Non-pigmented ciliary epithelial cell (primary cell): ENCODE measurements around the gene ZFYVE21.
A peak's percentile ranks its signal among the peaks of the same experiment; 100 is the strongest.

Experiments used
- DNase-seq: peaks from one replicate; pipeline ENCODE4 v3.0.0-alpha.2; 2010; ENCODE audit warnings: low read depth

Gene ZFYVE21

DNA sequence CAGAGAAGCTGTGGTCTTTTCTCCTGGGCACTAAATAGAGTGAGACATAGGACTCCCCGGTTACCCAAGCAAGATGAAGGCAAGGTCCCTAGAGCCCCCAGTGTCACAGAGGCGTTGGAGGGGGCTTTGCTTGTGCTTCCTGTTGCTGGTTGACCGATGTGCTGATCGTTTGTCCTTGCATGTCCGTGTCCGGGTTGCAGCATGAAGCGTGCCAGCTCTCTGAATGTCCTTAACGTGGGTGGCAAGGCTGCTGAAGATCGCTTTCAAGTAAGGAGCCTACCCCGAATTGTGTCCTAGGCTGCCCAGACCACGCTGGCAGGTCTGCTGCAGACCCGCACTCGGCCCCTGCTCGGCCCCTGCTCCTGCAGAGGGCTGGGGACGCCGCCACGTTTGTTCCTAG, 23.5 kb upstream of the ZFYVE21 start:
- no peak for DNase-seq

- DNase-seq, result no peak
These were observed 22.7 kb upstream of the ZFYVE21 start for GRCh38 chr14:103692871-103693270.

- DNase-seq, result no peak
These were observed 22.1 kb upstream of the ZFYVE21 start for GRCh38 chr14:103693515-103693914.

GRCh38 chr14:103694572-103695026, 21.0 kb upstream of the ZFYVE21 start:
- DNase-seq, result no peak

DNA sequence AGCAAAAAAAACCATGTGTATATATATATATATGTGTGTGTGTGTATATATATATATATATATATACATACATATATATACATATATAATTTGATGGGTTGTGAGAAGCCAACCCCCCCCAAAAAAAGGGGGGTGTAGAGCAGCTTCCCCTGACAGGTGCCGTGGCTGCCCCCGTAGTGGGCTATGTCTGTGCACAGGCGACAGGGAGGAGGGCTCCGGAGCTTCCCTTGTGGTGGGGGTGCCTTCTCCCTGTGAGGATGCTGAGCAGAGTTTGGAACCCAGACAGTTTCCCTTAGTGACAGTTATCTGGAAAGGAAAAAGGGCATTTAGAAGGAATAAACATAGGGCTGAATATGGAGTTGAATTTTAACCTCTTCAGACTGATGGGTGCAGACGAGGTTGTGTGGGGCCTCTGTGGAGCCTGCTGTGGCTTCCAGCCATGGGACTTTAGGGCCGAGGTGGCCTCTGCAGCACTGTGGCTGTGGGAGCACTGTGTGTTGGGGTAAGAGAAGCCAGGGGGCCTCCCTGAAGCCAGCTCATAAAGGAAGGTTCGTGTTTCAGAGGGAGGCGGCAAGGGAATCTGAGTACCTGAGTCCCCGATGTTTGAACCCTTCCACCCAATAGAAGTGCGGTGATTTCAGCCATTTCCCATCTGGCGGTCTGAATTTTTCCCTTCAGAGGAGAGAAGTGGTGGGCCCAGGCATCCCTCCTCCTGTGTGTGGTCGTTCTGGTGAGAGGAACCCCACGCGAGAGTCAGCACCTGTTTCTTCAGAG, 20.1 kb upstream of the ZFYVE21 start:
- DNase-seq, result no peak

GRCh38 chr14:103696070-103696402, 19.6 kb upstream of the ZFYVE21 start:
- no peak for DNase-seq

DNA sequence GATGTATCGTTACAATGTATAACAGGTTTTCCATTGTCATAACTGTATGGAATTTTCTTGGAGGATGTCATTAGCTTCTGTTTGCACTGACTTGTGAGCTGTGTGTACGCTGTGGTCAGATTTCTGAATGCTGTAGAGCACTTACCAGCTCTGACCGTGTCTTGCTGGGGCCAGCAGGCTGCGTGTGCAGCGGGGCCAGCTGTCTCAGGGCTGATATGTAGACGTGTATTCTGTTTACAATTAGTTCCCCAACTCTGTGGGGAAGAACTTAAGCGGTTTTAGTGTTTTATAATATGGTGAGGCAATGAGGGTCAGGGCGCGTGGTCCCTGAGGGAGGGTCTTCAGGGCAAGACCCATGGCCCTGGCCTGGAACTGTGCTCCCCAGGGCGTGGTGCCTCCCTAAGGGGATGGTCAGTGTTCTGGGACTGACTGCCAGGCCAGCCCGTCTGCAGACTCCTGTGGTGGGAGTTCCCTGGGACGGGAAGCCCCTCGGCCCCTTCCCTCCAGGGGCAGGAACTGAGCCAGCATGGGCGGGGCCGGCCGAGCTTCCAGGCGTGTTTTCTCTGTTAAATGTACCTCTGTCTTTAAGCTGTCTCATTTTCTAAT, 19.0 kb upstream of the ZFYVE21 start:
- peak; percentile 34 for DNase-seq

DNA sequence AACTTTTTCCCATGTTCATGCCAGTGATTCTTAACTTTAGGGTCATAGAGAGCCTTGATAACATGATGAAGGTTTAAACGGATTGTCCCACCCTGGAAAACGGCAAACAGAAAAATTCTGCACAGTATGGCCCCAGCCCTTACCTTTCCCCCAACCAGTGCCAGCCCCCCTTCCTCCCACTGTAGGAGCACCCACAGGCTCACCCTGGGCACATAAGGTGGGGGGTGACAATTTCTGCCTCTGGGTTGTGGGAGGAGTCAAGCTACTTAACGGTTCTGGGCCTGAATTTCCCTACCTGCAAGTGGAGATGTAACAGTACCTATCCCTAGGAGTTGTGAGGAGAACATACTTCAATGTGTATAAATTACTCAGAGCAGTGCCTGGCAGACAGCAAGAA, 18.4 kb upstream of the ZFYVE21 start:
- DNase-seq, result no peak

GRCh38 chr14:103697603-103698379, 17.8 kb upstream of the ZFYVE21 start:
- DNase-seq, result no peak

DNA sequence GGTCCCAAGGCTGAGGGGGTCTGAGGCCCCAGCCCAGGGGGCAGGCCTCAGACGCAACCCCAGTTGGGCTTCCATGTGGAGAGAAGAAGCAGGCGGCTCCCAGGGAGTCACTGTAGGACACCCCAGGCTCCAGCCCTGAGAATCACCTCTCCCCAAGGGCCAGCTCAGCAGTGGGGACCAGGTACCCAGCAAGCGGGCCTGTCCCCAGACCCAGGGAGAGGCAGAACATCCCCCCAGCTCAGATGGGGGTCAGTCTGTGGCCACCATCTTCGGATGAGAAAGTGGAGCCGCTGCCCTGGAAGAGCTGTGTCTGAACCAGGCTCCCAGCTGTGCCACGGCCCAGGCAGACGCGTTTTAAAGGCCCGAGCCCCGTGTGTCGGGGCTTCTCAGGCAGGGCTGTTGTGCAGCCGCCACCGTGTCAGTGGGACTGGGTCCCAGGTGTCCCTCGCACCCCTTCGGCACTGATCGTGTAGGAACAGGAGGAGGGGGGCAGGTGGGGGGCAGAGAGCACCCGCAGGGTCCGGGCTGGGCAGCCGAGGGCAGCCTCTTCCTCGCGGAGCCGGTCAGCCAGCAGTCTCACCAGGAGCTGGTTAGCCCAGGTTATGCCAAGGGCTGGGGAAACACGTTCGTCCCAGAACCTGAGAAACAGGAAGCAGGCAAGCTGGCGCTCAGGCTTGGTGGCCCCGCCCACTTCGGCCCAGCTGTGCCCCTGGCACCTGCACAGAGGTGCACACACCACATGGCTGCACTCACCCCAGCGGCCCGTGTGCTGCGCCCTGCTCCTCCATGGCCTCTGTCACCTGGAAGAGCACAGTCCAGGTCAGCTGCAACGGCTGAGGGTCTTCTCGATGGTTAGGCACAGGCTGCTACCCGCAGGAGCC, 17.0 kb upstream of the ZFYVE21 start:
- no peak for DNase-seq

DNA sequence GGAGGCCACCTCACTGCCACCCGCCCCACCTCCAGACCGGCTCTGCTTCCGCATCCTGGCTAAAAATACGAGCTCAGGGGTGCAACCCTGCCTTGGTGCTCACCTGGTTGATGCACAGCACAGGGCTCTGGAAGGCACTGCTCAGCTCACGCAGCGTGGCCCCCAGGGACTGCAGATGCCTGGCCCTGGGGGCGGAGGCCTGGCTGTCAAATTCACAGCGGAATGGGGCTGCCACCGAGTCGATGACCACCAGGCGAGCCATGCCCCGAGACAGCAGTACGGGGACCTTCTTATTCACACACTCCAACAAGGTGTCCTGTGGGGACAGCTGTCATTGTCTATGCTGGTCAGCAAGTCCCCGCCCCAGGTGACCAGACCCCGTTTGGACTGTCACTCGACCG, 16.3 kb upstream of the ZFYVE21 start:
- DNase-seq, result no peak

DNA sequence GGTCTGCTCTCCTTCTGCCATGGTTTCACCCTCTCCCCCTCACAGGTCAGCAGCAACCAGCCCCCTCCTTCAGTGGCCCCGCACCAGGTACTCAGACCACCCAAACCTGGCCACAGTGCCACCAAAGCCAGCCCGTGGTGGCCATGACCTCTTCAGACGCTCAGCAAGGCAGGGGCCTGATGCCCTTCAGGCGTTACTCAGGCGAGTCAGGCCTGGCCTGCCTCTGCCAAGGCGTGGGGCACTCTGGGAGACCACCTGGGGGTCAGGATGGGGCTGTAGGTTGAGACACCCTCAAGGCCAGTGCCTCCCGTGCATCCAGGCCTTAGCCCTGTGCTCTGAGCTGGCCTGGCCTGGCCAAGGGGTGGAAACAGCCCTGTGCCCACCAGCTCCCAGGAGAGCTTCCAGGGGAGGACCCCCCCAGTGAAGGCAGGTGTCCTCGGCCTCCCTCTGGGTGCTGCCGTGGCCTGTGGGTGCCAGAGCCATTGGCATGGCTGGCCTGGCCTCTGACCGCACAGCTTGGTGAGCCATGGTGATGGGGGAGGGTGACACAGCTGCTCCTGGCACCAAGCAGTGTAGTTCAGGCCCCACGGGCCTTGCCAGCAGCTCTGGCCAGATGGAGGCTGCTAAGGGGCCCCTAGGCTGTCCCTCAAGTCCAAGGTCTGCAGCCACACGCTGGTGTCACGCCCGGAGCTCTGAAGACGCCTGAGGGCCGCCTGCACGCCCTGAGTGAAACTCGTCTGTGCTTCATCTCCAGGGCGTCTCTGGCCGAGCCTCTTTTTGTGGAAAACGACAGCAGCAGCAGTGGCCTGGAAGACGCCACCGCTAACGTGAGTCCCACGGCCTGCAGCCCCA, 15.5 kb upstream of the ZFYVE21 start:
- no peak for DNase-seq

DNA sequence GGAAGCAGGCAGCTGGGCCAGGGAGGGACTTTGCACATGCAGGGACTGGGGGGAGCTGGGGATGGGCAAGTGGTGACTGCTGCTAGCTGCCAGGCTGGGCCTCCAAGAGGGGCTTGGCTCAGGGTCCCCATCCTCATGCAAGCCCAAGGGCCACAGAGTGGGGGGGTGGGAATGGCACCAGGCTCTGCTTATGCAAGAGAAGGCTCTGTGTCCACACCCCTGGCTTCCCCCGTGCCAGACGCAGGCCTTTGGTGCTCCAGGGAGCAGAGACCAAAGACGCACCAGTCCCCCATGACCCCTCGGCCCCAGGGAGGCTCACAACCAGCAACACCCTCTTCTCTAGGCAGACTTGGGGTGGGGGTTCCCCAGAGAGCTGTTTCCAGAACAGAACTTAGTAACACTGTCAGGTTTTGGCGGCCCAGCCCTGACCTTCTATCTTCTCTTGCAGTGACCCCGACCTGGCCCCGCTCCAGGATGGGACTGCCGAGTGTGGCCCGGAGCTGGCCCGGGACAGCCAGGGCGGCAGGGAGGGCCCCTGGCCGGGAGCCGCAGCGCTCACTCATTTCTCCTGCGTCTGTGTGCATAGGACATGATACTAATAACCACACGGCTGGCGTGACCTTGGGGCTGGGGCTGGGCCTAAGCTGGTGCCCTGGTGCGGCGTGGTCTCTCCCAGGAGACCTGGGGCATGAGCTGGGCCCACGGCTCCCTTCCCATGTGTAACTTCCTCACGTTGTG, 14.7 kb upstream of the ZFYVE21 start:
- DNase-seq, result no peak

DNA sequence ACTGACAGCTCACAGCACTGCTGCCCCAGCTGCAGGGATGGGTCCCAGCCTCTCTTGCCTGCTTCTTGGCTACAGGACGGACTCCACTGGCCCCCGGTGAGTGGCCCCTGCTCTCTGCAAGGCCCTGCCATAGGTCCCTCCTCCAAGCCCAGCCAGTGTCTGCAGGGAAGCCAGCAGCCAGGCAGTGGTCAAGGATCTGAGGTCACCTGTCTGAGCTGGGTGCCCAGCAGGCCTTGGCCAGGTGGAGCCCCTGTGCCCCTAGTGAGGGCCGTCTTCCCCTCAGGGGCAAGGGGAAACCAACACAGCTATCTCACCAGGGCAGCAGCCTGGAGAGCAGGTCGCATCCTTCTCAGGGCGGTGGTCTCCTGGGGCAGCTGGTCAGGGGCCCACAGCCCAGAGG, 13.5 kb upstream of the ZFYVE21 start:
- DNase-seq, result no peak

- DNase-seq, result no peak
These were observed 12.8 kb upstream of the ZFYVE21 start for GRCh38 chr14:103702497-103703432.

GRCh38 chr14:103703433-103704385, 11.9 kb upstream of the ZFYVE21 start:
- DNase-seq, result no peak

GRCh38 chr14:103704708-103705107, 10.9 kb upstream of the ZFYVE21 start:
- no peak for DNase-seq

- no peak for DNase-seq
These were observed 10.5 kb upstream of the ZFYVE21 start for GRCh38 chr14:103705118-103705503.
